GM20431 (cell line): ENCODE results near the gene POLR2I.
"Not testable (repeated sequence)": the region's sequence is repeated elsewhere in the genome, so short reads cannot be mapped to it uniquely, and the experiment has no call there.

Experiments
- in situ Hi-C: fragments of 300-500 bp; cut with MseI, MboI; formaldehyde crosslinking; loops from one replicate; pipeline ENCODE4 v1.15.0; 2020; ENCODE audit warnings: low sequenced_read_pairs; ENCODE audit not compliant: unreplicated experiment

Gene POLR2I

DNA sequence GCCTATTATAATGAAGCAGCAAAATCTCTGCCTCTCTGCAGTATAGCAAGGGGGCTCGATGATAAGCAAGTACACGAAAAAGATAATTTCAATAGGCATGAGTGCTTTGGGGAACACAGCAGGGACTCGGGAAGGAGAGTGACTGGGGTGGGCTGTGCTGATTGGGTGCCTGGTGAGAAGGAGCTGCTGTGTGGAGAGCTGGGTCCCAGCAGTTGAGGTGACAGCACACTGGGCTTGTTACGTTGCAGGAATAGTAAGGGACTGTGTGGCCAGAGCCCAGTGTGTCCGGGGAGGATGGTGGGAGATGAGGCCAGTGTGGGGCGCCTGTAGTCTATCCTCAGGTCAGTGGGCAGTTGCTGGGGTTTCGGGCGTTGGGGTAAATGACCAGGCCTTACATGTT is 42.6 kb downstream of the POLR2I start:
- in situ Hi-C loops, result no loop called here

DNA sequence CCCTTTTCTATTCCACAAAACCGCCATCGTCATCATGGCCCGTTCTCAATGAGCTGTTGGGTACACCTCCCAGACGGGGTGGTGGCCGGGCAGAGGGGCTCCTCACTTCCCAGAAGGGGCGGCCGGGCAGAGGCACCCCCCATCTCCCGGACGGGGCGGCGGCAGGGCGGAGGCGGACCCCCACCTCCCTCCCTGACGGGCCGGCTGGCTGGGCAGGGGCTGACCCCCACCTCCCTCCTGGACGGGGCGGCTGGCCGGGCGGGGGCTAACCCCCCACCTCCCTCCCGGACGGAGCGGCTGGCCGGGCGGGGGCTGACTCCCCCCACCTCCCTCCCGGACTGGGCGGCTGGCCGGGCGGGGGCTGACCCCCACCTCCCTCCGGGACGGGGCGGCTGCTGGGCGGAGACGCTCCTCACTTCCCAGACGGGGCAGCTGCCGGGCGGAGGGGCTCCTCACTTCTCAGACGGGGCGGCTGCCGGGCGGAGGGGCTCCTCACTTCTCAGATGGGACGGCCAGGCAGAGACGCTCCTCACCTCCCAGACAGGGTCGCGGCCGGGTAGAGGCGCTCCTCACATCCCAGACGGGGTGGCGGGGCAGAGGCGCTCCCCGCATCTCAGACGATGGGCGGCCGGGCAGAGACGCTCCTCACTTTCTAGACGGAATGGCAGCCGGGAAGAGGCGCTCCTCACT is 45.7 kb downstream of the POLR2I start:
- in situ Hi-C loops, result not testable (repeated sequence)

DNA sequence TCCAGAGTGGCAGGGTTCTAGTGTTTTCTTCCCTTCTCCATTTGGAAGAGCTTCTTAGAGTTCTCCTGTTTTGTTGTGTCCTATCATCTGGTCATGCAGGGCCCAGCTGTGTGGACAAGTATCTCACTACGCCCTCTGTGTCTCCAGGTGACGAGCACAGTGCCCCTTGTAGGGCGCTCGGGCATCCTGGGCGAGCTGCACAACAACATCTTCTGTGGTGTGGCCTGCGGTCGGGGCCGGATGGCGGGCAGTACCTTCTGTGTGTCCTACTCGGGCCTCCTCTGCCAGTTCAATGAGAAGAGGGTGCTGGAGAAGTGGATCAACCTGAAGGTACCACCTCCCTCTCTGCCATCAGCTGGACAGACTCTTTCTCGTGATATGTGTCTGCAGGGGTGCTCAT is 47.0 kb downstream of the POLR2I start:
- in situ Hi-C loops, result no loop called here

DNA sequence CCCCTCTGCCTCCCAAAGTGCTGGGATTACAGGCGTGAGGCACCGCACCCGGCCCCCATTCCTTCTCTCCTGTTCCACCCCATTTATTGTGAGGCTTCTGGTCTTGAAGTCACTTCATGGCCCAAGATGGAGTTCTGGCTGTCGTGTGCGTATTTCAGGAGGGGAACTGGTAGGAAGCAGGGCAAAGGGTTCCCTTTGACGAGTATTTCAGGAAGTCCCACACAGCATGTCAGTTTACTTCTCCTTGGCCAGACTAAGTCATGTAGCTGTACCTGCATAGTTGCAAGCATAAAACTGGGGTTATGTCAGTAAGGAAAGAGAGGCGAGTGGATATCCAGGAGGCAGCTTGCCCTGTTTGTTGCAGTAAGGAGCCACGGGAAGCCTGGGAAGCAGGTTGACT is 49.8 kb downstream of the POLR2I start:
- in situ Hi-C loops, result no loop called here
